Activated CD8-positive, alpha-beta memory T cell treated with anti-CD3 and anti-CD28 coated beads for 36 hours (primary cell): Measurements from ENCODE around the gene SV2B. TPM values are rescaled to one million over a fixed set of nuclear protein-coding genes. Genes with fewer than 3 reads are reported as not detected.

Experiments used
- CTCF ChIA-PET: fragments of 350-600 bp; sonication (Branson Sonifier 250); formaldehyde crosslinking; loops from one replicate; lab custom pipeline; 2021; ENCODE audit warnings: antibody characterized with exemption; lab: Charles Lee
- POLR2A ChIA-PET: fragments of 350-600 bp; sonication (Branson Sonifier 250); formaldehyde crosslinking; loops from one replicate; lab custom pipeline; 2021; ENCODE audit warnings: antibody characterized with exemption; lab: Charles Lee
- total RNA-seq, 2 experiments: library from RNA; stranded (reverse); gene quantifications; one replicate each; pipeline ENCODE4 v1.2.3, GENCODE V29; 2021

Gene SV2B
- total RNA-seq, 2 experiments from 2014 or later, result 0.04 TPM

GRCh38 chr15:91168457-91168856 is 68.4 kb downstream of the SV2B start:
- ChIA-PET POLR2A (no interaction called here), CTCF (no interaction called here)

GRCh38 chr15:91171334-91171733 is 71.3 kb downstream of the SV2B start:
- ChIA-PET POLR2A (no interaction called here), CTCF (no interaction called here)

- CTCF ChIA-PET, result no interaction called here
- POLR2A ChIA-PET, result no interaction called here
Measured at GRCh38 chr15:91182101-91182500, 82.0 kb downstream of the SV2B start.

- ChIA-PET CTCF (no interaction called here), POLR2A (no interaction called here)
Measured at GRCh38 chr15:91183596-91183995, 83.5 kb downstream of the SV2B start.

- POLR2A ChIA-PET, result no interaction called here
- CTCF ChIA-PET, result no interaction called here
Measured at GRCh38 chr15:91184441-91184840, 84.4 kb downstream of the SV2B start.

- ChIA-PET POLR2A (no interaction called here), CTCF (no interaction called here)
Measured at GRCh38 chr15:91186904-91187656, 87.0 kb downstream of the SV2B start.

- ChIA-PET POLR2A (no interaction called here), CTCF (no interaction called here)
Measured at GRCh38 chr15:91192285-91192684, 92.2 kb downstream of the SV2B start.

- ChIA-PET POLR2A (no interaction called here), CTCF (no interaction called here)
Measured at GRCh38 chr15:91192690-91193377, 92.8 kb downstream of the SV2B start.

GRCh38 chr15:91193378-91193720 is 93.3 kb downstream of the SV2B start:
- POLR2A ChIA-PET, result no interaction called here
- CTCF ChIA-PET, result no interaction called here

GRCh38 chr15:91196127-91196526 is 96.1 kb downstream of the SV2B start:
- ChIA-PET CTCF (no interaction called here), POLR2A (no interaction called here)

GRCh38 chr15:91196768-91197167 is 96.7 kb downstream of the SV2B start:
- ChIA-PET CTCF (no interaction called here), POLR2A (no interaction called here)

GRCh38 chr15:91199511-91199910 is 99.5 kb downstream of the SV2B start:
- POLR2A ChIA-PET, result no interaction called here
- CTCF ChIA-PET, result no interaction called here

GRCh38 chr15:91200101-91200754 is 100.2 kb downstream of the SV2B start:
- ChIA-PET POLR2A (no interaction called here), CTCF (no interaction called here)

- ChIA-PET CTCF (no interaction called here), POLR2A (no interaction called here)
Measured at GRCh38 chr15:91202510-91203102, 102.5 kb downstream of the SV2B start.

- POLR2A ChIA-PET, result no interaction called here
- CTCF ChIA-PET, result no interaction called here
Measured at GRCh38 chr15:91203619-91204203, 103.7 kb downstream of the SV2B start.

GRCh38 chr15:91208371-91208770 is 108.3 kb downstream of the SV2B start:
- CTCF ChIA-PET, result no interaction called here

GRCh38 chr15:91209318-91209717 is 109.3 kb downstream of the SV2B start:
- POLR2A ChIA-PET, result no interaction called here
- CTCF ChIA-PET, result no interaction called here

More at GRCh38 chr15:91208371-91208770, 108.3 kb downstream of the SV2B start:
- POLR2A ChIA-PET, result no interaction called here

GRCh38 chr15:91209726-91210125 is 109.7 kb downstream of the SV2B start:
- POLR2A ChIA-PET, result no interaction called here
- CTCF ChIA-PET, result no interaction called here

GRCh38 chr15:91214675-91215590 is 114.9 kb downstream of the SV2B start:
- POLR2A ChIA-PET, result no interaction called here
- CTCF ChIA-PET, result interaction anchor here (1.6 kb wide), 1 partner anchor 10 kb away, joined by 4 read pairs; no protein-coding TSS in a partner anchor
